Retinal pigment epithelial cell (primary cell): ENCODE data around the gene NDUFB4.

Experiments used
- DNase-seq: peaks from one replicate; pipeline ENCODE4 v3.0.0-alpha.2; 2010; ENCODE audit warnings: low read depth
- H3K4me3 ChIP-seq: 2 replicates; pipeline ENCODE4 v1.5.1; 2011; ENCODE audit warnings: mild to moderate bottlenecking, low read length, control low read depth, moderate library complexity
- TF ChIP-seq, protein P1 (sequence below): conservative IDR thresholded peaks from 2 replicates; pipeline ENCODE4 v1.5.1; 2011; ENCODE audit warnings: low read depth, low read length, control low read depth, inconsistent platforms

Gene NDUFB4

DNA sequence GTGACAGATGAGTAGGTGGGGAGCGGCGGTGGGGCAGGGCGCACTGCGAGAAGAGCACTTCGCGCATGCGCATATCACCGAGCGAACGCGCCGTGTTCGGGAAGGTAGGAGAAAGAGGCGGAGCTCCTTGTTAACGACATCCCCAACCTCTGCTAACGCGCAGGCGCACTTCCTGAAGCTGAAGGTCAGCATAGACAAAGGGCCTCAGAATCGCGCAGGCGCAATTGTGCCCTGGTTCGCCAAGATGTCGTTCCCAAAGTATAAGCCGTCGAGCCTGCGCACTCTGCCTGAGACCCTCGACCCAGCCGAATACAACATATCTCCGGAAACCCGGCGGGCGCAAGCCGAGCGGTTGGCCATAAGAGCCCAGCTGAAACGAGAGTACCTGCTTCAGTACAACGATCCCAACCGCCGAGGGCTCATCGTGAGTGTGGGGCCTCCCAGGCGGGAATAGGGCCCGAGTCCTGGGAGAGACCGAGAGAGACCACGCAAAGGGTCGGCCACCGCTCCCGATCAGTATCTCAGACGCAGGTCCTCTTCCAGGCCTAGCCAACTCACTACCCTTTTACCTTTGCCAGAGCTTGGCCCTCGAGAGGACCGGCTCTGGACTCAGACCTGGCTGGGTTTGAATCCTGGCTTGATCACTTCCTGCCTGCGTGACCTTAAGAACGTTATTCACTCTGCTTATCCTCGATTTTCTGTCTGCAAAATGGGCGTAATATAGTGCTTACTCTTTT lies at the start of gene NDUFB4:
Gene NDUFB4 (plus strand): TSS at position 221 of the 737 bp plus-strand sequence. CDS start 24 bp downstream, at position 245.
- peak; percentile 93 for DNase-seq
- TF ChIP-seq, protein P1, sequence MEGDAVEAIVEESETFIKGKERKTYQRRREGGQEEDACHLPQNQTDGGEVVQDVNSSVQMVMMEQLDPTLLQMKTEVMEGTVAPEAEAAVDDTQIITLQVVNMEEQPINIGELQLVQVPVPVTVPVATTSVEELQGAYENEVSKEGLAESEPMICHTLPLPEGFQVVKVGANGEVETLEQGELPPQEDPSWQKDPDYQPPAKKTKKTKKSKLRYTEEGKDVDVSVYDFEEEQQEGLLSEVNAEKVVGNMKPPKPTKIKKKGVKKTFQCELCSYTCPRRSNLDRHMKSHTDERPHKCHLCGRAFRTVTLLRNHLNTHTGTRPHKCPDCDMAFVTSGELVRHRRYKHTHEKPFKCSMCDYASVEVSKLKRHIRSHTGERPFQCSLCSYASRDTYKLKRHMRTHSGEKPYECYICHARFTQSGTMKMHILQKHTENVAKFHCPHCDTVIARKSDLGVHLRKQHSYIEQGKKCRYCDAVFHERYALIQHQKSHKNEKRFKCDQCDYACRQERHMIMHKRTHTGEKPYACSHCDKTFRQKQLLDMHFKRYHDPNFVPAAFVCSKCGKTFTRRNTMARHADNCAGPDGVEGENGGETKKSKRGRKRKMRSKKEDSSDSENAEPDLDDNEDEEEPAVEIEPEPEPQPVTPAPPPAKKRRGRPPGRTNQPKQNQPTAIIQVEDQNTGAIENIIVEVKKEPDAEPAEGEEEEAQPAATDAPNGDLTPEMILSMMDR: no peak
- peak within 1 kb of the TSS; percentile 87 for H3K4me3 ChIP-seq

DNA sequence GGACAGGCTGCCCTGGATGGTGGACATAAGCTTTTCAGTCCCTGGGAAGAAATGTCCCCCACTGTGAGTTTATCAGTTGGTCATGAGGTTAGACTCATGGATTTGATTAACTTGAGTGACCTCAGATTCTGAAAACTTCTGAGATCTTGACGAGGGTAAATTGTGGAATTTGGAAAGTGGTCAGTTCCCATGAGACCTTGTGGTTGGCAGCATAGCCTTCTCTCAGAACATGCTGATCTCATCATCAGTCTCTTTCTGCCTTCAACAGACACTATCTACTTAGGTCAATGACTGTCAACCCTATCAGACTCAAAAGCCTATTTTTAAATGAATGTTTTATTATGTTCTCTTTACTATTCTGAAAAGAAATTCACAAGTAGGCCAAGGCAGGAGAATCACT lies 45.6 kb upstream of the NDUFB4 start:
- DNase-seq: no peak
- TF ChIP-seq, protein P1: no peak
- H3K4me3 ChIP-seq: no peak overlapping the region

- TF ChIP-seq, protein P1: no peak
- H3K4me3 ChIP-seq: no peak overlapping the region
- DNase-seq: no peak
Observed at GRCh38 chr3:120552184-120553172, 43.7 kb upstream of the NDUFB4 start.

DNA sequence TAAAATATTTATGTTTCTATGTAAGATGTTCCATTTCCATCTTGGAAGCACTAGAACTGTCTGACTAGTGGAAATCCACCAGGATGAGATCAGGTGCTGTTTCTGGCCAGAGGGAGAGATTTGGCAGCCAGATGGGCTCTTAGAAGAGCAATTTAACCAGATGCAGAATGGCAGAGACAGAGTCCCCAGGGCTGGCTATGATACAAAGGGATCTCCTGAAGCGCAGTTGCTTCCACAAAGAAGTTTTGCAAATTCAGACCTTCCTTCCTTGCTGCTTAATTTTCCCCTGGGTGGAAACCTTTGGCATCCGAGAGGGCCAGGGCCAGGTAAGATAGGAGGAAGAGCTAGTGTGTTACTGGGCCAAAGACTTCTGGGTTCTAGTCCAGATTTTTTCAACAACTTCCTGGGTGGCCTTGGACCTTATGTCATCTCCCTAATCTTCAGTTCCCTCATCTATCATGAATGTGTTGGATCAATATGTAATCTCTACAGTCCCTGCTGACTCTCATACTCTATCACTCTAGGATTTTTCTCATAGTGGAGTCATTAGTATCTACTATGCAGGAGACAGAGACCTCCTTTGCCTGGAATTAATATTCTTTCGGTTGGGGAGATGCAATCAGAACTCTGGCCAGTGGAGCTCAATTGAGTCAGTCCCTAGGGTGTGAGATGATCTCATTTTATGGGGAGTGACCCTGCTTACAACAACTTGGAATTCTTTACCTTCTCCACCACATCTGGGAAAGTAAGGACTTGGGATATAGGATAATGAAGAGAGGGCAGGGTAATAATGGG lies 41.1 kb upstream of the NDUFB4 start:
- TF ChIP-seq, protein P1: no peak
- DNase-seq: no peak
- H3K4me3 ChIP-seq: no peak overlapping the region

DNA sequence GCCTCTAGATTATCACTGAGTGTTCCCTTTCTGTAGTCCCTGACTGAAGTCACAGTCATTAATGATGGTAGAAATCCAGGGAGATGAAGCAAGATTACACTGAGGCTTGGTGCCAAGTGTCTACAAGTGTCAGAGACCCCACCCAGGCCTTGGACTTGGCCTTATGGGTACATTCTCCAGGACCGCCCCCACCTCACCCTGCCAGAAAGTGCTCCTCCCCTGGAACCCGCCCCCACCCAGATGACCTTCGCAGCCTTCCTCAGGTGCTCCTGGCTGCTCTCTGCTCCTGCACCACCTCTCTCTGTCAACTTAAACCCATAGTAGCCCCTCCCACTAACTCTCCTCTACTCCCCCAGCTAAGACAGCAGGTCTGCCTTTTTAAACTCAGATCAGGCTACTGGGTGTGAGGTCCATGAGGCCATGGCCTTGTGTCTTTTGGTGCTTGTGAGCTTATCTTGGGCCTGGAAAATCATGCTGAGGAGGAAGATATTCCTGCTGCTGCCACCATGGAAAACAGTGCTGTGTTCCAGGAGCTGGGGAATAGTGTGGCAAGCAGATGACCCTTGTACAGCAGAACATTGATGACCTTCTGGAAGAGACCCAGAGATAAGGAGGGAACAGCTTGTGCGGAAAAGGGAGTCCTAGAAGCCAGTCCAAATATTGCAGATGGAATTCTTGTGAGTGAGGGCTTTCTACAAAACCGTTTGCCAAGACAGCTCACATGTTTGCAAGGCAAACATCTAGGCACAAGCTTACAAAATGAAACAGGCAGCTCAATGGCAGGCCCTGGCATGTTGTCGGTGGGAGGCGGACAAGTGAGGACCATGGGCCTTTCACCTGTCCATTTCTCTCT lies 40.3 kb upstream of the NDUFB4 start:
- no peak for DNase-seq
- TF ChIP-seq, protein P1: no peak
- H3K4me3 ChIP-seq: no peak overlapping the region

DNA sequence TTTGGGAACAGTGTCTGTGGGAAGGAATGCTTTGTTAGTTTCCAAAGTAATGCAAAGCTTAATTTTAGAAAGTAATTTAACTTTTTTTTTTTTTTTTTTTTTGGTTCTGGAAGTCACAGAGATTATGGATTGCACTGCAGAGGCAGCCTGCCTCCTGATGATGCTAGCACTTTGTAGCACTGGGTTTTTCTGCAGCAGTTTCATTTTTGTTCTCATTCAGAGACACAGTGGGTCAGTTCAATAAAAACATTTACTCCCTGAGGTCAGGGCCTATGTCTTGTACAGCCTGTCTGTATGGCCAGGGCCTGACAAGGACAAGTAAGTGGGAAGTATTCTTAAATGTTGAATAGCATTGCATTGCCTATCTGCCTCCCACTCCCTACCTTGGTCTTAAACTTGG lies 39.0 kb upstream of the NDUFB4 start:
- TF ChIP-seq, protein P1: no peak
- DNase-seq: no peak
- H3K4me3 ChIP-seq: no peak overlapping the region
